ENCODE results near the gene COX19.
"Not testable (repeated sequence)": the region's sequence is repeated elsewhere in the genome, so short reads cannot be mapped to it uniquely, and the experiment has no call there.

Gene COX19

DNA sequence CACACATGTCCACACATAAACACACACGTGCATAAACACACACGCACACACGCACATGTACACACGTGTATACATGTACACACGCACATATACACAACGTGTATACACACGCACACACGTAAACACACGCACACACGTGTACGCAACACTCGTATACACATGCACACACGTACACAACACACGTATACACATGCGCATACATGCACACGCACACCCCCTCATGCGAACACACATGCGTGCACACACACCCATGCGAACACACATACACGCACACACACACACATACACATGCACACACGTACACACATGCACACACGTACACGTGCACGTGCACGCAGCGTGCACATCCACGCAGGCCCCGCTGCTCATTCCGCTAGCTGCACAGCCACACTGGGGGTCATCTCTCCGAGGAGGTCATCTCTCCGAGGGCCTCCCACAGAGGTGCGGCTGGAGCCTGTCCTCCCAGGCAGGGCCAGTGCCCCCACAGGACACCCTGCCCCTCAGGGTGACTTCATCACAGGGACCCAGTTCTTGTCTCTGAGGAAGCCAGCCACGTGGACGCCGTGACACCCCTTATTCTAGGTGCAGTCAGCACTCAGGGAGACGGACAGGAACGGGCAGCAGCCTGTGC lies 33.5 kb upstream of the COX19 start:
- H3K27me3 ChIP-seq (ENCODE audit: low read depth, low read length), result no peaks in the 10 kb centered on the region
- no peaks in the 10 kb centered on the region for H3K4me1 ChIP-seq (ENCODE audit: control insufficient read depth in 1 of 2, insufficient read depth in 2 of 2, low read length in 2 of 2)
- no peak overlapping the region for H3K4me3 ChIP-seq (ENCODE audit: low read depth in 1 of 2, low read length in 2 of 2)
- peaks cover 5 to 34% of the 10 kb centered on the region in 2 donors for H3K36me3 ChIP-seq (ENCODE audit: control insufficient read depth in 1 of 2, insufficient read depth in 2 of 2, low read length in 2 of 2)
- H3K27ac ChIP-seq (ENCODE audit: low read length), result no peak overlapping the region
- no peaks in the 10 kb centered on the region for H3K9me3 ChIP-seq (ENCODE audit: control insufficient read depth in 1 of 2, low read length in 2 of 2)

DNA sequence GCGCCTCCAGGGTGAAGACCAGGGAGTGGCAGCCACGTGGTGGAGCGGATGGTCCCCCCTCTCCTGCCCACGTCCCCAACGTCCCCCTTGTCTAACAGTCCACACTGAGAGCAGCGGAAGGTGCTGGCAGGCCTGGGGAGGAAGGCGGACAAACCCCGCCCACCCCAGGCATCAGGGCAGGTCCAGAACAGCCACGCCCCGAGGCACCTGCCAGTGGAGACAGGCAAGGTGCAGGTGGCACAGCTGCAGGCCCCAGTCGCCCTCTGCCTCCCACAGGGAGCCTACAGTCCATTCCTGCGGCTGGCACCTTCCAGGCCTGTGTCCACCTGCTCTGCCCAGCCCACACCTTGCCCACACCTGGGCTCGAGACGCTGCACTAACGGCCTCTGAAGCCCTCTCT lies 32.6 kb upstream of the COX19 start:
- Histone ChIP-seq H3K27ac (ENCODE audit: low read length) (no peak overlapping the region), H3K27me3 (ENCODE audit: low read depth, low read length) (no peaks in the 10 kb centered on the region), H3K4me1 (ENCODE audit: control insufficient read depth in 1 of 2, insufficient read depth in 2 of 2, low read length in 2 of 2) (no peaks in the 10 kb centered on the region), H3K4me3 (ENCODE audit: low read depth in 1 of 2, low read length in 2 of 2) (no peak overlapping the region), H3K36me3 (ENCODE audit: control insufficient read depth in 1 of 2, insufficient read depth in 2 of 2, low read length in 2 of 2) (peaks cover 5 to 34% of the 10 kb centered on the region in 2 donors), H3K9me3 (ENCODE audit: control insufficient read depth in 1 of 2, low read length in 2 of 2) (no peaks in the 10 kb centered on the region)

DNA sequence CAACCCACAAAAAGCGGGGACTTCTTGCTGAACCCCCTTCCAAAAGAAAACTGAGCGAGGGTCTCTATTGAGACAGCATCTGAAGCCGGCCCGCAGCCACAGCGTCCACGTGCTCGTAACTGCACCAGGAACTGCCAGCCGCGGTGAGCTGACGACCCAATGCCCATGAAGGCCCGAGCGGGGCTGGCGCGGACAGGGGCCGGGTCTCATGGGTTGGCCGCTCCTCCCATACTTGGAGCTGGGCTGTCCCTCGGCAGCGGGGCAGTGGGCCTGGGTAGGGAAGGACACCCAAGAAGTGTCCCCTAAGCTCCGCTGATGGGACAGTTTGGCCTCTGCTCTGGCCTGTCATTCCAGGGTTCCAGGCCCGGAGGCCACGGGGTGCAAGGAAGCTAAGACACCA lies 30.0 kb upstream of the COX19 start:
- Histone ChIP-seq H3K27me3 (ENCODE audit: low read depth, low read length) (no peaks in the 10 kb centered on the region), H3K4me1 (ENCODE audit: control insufficient read depth in 1 of 2, insufficient read depth in 2 of 2, low read length in 2 of 2) (no peaks in the 10 kb centered on the region), H3K9me3 (ENCODE audit: control insufficient read depth in 1 of 2, low read length in 2 of 2) (no peaks in the 10 kb centered on the region), H3K27ac (ENCODE audit: low read length) (no peak overlapping the region), H3K36me3 (ENCODE audit: control insufficient read depth in 1 of 2, insufficient read depth in 2 of 2, low read length in 2 of 2) (peaks cover 5 to 34% of the 10 kb centered on the region in 2 donors), H3K4me3 (ENCODE audit: low read depth in 1 of 2, low read length in 2 of 2) (no peak overlapping the region)

DNA sequence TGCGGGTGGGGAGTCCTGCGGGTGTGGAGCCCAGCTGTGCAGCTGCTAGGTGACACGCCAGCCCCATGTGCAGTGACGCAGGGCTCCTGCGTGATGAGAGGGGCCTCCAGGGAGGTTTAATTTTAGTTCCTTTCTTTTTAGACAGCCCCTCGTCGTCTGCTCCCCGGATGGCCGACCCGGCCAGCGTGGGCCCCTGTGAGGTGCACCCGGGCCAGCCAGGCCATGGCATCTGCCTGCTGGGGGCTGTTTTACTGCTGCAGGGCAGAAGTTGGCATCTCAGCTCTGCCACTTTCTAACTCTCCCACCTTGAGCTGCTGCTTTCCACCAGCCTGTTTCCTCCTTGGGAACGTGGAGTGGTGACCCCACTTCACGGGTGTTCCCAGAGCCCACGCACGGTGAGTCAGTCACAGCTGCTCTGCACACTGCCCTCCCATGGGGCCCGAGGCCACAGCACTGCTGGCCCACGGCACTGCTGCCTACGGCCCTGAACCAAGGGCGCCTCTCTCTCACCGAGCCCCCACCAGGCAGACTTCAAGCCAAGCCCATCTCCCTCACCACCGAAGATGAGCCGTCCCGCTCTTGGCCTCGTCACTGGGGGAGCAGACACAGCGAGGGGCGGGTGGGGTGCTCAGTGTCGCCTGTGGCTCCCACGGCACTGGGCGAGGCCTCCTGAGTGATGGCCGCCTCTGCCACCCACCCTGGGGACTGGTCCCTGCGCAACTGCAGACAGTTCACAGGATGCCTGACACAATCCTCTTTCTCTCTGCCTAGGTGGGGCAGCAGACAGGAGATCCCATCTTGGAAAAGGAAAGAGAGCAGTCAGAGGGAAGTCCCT lies 28.9 kb upstream of the COX19 start:
- H3K27ac ChIP-seq (ENCODE audit: low read length), result no peak overlapping the region
- H3K36me3 ChIP-seq (ENCODE audit: control insufficient read depth in 1 of 2, insufficient read depth in 2 of 2, low read length in 2 of 2), result peaks cover 5 to 31% of the 10 kb centered on the region in 2 donors
- no peak overlapping the region for H3K4me3 ChIP-seq (ENCODE audit: low read depth in 1 of 2, low read length in 2 of 2)
- H3K4me1 ChIP-seq (ENCODE audit: control insufficient read depth in 1 of 2, insufficient read depth in 2 of 2, low read length in 2 of 2), result no peaks in the 10 kb centered on the region
- H3K27me3 ChIP-seq (ENCODE audit: low read depth, low read length), result no peaks in the 10 kb centered on the region
- H3K9me3 ChIP-seq (ENCODE audit: control insufficient read depth in 1 of 2, low read length in 2 of 2), result no peaks in the 10 kb centered on the region

DNA sequence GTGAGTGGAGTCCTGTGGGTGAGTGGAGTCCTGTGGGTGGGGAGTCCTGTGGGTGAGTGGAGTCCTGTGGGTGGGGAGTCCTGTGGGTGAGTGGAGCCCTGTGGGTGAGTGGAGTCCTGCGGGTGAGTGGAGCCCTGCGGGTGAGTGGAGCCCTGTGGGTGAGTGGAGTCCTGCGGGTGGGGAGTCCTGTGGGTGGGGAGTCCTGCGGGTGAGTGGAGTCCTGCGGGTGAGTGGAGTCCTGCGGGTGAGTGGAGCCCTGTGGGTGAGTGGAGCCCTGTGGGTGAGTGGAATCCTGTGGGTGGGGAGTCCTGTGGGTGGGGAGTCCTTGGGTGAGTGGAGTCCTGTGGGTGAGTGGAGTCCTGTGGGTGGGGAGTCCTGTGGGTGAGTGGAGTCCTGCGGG lies 27.1 kb upstream of the COX19 start:
- H3K4me1 ChIP-seq (ENCODE audit: control insufficient read depth in 1 of 2, insufficient read depth in 2 of 2, low read length in 2 of 2); H3K4me3 ChIP-seq (ENCODE audit: low read depth in 1 of 2, low read length in 2 of 2); H3K27me3 ChIP-seq (ENCODE audit: low read depth, low read length); H3K27ac ChIP-seq (ENCODE audit: low read length); H3K9me3 ChIP-seq (ENCODE audit: control insufficient read depth in 1 of 2, low read length in 2 of 2): not testable (repeated sequence)
- peaks cover 0 to 23% of the 10 kb centered on the region in 2 donors for H3K36me3 ChIP-seq (ENCODE audit: control insufficient read depth in 1 of 2, insufficient read depth in 2 of 2, low read length in 2 of 2)

DNA sequence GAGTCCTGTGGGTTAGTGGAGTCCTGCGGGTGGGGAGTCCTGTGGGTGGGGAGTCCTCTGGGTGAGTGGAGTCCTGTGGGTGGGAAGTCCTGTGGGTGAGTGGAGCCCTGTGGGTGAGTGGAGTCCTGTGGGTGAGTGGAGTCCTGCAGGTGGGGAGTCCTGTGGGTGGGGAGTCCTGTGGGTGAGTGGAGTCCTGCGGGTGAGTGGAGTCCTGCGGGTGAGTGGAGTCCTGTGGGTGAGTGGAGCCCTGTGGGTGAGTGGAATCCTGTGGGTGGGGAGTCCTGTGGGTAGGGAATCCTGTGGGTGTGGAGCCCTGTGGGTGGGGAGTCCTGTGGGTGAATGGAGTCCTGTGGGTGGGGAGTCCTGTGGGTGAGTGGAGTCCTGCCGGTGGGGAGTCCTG lies 26.7 kb upstream of the COX19 start:
- not testable (repeated sequence) for H3K27ac ChIP-seq (ENCODE audit: low read length); H3K9me3 ChIP-seq (ENCODE audit: control insufficient read depth in 1 of 2, low read length in 2 of 2); H3K4me3 ChIP-seq (ENCODE audit: low read depth in 1 of 2, low read length in 2 of 2); H3K27me3 ChIP-seq (ENCODE audit: low read depth, low read length); H3K4me1 ChIP-seq (ENCODE audit: control insufficient read depth in 1 of 2, insufficient read depth in 2 of 2, low read length in 2 of 2)
- peaks cover 0 to 24% of the 10 kb centered on the region in 2 donors for H3K36me3 ChIP-seq (ENCODE audit: control insufficient read depth in 1 of 2, insufficient read depth in 2 of 2, low read length in 2 of 2)

DNA sequence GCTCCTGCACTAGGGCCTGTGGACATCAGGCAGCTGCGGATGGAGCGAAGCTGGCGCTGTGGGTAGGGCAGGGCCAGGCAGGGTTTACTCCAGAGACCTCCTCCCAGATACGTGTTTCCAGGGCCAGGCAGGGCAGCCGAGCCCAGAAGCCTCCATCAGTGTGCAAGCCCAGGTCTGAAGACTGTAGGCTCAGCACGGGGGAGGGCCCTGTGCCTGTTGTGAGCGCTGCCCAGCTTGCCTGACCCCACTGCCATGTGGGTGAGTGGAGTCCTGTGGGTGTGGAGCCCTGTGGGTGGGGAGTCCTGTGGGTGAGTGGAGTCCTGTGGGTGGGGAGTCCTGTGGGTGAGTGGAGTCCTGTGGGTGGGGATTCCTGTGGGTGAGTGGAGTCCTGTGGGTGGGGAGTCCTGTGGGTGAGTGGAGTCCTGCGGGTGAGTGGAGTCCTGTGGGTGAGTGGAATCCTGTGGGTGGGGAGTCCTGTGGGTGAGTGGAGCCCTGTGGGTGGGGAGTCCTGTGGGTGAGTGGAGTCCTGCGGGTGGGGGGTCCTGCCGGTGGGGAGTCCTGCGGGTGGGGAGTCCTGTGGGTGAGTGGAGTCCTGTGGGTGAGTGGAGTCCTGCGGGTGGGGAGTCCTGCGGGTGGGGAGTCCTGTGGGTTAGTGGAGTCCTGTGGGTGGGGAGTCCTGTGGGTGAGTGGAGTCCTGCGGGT lies 25.9 kb upstream of the COX19 start:
- H3K36me3 ChIP-seq (ENCODE audit: control insufficient read depth in 1 of 2, insufficient read depth in 2 of 2, low read length in 2 of 2), result peaks cover 0 to 28% of the 10 kb centered on the region in 2 donors

DNA sequence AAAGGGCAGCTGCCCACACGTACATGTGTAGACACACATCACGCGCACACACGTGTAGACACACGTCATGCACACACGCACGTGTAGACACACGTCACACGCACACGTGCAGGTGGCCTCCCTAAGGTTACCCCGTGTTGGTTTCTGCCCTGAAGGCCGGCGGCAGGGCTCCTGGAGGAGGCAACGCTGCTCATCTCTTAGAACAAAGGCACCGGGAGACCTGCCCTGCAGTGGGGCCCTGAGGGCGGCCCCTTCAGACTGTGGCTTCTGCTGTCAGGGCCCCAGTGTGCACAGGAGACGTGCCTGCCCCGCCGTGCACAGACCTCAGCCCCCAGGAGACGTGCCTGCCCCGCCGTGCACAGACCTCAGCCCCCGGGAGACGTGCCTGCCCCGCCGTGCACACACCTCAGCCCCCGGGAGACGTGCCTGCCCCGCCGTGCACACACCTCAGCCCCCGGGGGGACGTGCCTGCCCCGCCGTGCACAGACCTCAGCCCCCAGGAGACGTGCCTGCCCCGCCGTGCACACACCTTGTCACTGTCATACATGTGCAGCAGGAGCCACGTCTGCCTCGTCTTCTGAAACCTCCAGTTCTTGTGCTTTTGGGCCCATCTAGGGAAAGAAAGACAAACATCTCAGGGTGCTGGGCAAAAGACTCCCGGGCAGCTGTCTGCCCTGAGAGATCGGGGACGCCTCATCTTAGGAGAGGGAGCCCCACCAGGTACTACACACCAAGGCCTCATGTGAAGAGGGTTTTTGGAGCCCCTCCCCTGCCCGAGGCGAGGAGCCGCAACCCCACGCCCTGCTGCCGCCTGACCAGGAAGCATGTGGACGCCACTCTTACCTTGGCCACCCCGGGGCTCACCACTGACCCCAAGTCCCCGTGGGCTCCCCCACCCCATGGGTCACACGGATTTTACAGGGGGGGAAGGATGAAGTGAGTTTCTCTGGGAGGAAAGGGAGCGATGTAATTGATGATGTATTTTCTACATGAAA lies 24.9 kb upstream of the COX19 start:
- H3K4me3 ChIP-seq (ENCODE audit: low read depth in 1 of 2, low read length in 2 of 2), result no peak overlapping the region
- peaks cover 0 to 34% of the 10 kb centered on the region in 2 donors for H3K36me3 ChIP-seq (ENCODE audit: control insufficient read depth in 1 of 2, insufficient read depth in 2 of 2, low read length in 2 of 2)
- no peaks in the 10 kb centered on the region for H3K4me1 ChIP-seq (ENCODE audit: control insufficient read depth in 1 of 2, insufficient read depth in 2 of 2, low read length in 2 of 2)
- H3K27ac ChIP-seq (ENCODE audit: low read length), result no peak overlapping the region
- no peaks in the 10 kb centered on the region for H3K9me3 ChIP-seq (ENCODE audit: control insufficient read depth in 1 of 2, low read length in 2 of 2)
- no peaks in the 10 kb centered on the region for H3K27me3 ChIP-seq (ENCODE audit: low read depth, low read length)

More for the DNA sequence above, 25.9 kb upstream of the COX19 start:
- H3K27ac ChIP-seq (ENCODE audit: low read length); H3K27me3 ChIP-seq (ENCODE audit: low read depth, low read length); H3K4me1 ChIP-seq (ENCODE audit: control insufficient read depth in 1 of 2, insufficient read depth in 2 of 2, low read length in 2 of 2); H3K4me3 ChIP-seq (ENCODE audit: low read depth in 1 of 2, low read length in 2 of 2); H3K9me3 ChIP-seq (ENCODE audit: control insufficient read depth in 1 of 2, low read length in 2 of 2): not testable (repeated sequence)

DNA sequence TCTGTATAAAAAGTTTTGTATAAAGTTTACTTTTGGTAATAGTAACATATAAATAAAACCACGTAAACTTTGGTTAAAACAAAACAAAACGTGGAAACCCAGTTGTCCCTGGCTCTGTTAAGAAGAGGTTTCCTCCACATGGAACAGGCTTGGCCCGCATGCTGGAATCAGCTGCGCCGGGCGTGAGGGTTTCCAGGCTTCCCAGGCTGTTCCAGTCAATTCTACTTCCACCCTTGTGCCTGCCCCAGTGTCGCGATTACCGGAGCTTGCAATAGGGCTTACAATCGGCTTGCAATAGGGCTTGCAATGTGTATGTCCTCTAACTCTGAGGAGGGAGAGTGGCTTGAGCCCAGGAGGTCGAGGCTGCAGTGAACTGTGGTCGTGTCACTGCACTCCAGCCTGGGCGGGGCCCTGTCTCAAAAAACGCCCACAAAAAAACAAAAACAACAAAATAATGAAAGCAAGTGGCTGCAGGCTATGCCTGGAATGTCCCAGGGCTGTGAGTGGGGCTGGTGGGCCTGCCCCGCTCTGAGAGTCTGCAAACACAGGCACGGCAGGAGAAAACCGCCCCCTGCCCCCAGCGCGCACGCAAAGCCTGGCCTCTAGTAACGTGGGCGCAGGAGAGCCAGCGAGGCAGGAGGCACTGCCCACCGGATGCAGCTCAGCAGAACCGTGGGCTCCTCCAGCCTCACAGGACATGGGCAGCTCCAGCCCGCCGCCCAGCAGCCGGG lies 24.0 kb upstream of the COX19 start:
- H3K27ac ChIP-seq (ENCODE audit: low read length), result no peak overlapping the region
- no peaks in the 10 kb centered on the region for H3K9me3 ChIP-seq (ENCODE audit: control insufficient read depth in 1 of 2, low read length in 2 of 2)
- no peaks in the 10 kb centered on the region for H3K27me3 ChIP-seq (ENCODE audit: low read depth, low read length)
- H3K4me3 ChIP-seq (ENCODE audit: low read depth in 1 of 2, low read length in 2 of 2), result no peak overlapping the region
- H3K36me3 ChIP-seq (ENCODE audit: control insufficient read depth in 1 of 2, insufficient read depth in 2 of 2, low read length in 2 of 2), result peaks cover 0 to 39% of the 10 kb centered on the region in 2 donors
- no peaks in the 10 kb centered on the region for H3K4me1 ChIP-seq (ENCODE audit: control insufficient read depth in 1 of 2, insufficient read depth in 2 of 2, low read length in 2 of 2)
